CD4-positive, alpha-beta T cell treated with Interferon alpha-2 for 1 hour (primary cell): Measurements from ENCODE around the gene RNASE11.
"Not testable (repeated sequence)": the region's sequence is repeated elsewhere in the genome, so short reads cannot be mapped to it uniquely, and the experiment has no call there.

Experiments
- DNase-seq, 2 donors: peaks; one replicate each; pipeline ENCODE4 v3.0.0-alpha.2; 2020 to 2022

RNASE11 gene

DNA sequence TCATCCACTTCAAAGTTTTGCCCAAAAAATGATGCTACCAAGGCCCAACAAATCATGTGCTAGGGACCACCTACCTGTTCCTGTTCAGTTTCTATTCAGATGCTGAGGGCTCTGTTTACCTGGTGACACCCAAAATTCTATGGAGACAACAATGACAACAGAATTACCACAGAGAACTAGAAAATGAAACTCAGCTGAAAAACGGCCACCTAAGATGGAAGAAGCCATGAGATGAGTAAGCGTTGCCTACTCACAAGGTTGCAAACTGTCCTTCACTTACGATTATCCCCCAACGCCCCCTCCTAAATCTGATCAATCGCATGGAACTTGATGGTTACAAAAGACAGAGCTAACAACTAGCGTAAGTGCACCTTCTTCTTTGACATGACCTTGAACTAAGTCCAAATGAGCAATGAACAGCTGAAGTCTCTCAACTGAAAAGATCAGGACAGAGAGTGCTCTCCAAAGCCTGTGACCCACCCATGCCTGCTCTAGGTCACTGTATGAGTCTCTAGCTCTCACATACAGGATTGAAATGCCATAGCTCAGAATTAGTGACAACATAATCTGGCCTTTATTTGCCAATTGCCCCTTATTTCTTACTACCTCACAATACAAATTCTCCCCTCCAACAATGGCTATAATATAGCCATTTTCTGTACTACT lies at the start of gene RNASE11:
RNASE11 (minus strand) TSS at position 513 of the 666 bp plus-strand sequence.
- no peak for DNase-seq

DNA sequence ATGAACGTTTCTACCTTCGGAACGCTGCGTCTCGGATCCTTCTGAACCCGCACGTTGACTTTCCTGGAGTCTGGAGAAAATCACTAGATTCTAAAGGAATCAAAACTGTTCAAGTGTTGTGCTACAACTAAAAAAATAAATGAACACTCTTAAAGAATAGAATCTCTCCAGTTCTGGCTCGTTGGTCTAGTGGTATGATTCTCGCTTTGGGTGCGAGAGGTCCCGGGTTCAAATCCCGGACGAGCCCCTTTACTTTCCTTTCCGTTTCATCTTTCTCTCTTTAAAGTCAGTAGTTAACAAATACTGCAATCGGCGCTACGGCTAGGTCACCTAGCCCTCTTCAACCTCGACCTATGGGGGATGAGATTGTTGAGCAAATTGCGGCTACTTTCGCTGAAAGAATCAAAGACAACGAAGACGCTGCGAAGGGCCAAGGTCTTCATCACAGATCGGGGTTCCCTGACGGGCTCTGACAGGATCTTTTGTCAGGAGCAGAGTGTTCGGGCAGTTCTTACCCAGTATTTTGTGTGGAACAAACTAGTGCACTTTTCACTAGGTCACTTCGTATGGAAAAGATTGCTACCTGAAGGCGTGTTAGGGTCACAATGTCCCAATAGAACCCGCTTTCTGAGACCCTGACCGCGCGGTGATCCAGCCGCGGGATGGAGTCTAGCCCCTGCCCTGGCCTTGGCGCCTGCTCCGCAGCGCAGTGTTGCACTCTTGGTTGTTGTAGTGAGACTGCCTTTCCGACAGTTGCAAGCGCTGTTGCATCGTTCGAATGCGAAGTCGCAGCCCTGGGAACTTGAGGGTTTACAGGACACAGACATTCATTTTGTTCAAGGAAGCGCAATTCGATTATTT lies 45.3 kb upstream of the RNASE11 start:
- peak; percentile 65 to 85 for DNase-seq

DNA sequence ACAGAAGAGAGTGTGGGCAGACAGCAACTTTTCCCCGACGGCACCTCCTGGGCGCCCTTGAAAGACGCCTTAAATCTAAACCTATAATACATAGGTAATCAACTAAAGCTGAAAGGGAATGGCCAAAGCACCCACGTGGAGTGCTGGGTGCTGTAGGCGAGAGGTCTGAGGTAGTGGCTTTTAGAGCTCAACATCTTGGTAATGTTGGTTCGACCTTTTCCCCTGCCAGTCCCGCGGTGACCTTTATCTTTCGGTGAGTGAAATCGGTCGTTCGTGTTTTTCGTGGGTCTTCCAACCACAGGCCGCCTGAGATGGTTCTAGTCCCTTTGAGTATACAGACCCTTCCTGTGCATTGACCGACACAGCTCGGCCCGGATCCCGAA lies 44.6 kb upstream of the RNASE11 start:
- no peak for DNase-seq

DNA sequence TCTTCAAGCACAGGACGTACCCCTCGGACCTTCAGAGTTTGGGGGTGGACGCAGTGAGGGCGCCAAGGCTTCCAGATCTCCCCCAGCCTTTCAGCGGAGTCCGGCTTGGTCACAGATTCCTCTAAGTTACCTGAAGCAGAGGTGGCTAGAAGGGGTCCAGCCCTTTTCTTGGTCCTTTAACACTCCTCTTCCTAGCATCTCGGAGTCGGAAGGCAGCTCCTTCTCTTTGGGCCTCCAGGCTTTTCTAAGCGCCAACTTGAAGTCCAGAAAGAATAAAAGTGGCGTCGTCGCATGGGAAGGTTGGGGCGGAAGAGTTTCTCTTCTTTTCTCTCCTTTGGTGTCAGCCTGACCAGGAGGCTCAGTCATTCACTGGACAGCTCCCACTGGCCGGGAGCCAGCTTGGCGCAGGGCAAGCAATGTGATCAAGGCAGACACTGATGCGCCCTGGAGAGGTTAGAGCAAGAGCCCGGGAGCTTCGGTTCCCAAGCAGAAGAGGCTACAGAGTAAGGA lies 44.1 kb upstream of the RNASE11 start:
- no peak for DNase-seq

DNA sequence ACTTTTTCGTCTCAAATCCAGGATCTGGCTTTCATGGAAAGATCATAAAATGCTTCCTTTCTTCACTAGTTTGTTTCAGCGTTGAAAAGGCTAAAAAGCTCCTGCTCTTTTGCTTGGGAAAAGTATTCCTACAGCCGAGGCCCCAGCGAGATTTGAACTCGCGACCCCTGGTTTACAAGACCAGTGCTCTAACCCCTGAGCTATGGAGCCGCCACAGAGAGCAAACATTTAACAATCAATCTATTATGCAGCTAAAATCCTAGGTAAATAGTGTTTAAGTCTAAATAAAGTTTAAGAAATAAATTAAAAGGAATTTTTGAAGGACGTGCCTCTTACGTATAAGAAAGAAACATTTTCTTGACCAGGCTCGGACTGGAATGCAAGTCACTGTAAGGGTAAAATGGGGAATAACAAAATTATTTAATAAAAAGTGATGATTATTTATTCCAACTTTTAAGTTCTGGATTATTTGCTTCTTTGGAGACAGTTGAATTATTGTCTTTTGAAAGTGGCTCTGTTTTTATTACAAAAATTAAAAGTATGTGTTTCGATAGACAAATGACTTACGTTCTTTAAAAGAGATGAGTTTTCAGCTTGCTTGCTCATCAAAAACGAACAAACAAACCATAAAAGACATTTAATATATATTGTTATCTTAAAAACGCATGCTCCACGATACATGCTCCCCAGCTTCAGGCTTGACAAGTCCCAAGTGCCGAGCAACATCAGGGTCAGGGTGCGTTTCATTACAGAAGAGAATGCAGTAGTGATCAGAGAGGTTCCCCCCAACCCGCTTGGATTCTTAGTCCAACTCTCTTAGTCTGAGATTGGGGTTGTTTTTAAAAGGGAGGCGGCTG lies 43.5 kb upstream of the RNASE11 start:
- peak; percentile 48 to 79 for DNase-seq

DNA sequence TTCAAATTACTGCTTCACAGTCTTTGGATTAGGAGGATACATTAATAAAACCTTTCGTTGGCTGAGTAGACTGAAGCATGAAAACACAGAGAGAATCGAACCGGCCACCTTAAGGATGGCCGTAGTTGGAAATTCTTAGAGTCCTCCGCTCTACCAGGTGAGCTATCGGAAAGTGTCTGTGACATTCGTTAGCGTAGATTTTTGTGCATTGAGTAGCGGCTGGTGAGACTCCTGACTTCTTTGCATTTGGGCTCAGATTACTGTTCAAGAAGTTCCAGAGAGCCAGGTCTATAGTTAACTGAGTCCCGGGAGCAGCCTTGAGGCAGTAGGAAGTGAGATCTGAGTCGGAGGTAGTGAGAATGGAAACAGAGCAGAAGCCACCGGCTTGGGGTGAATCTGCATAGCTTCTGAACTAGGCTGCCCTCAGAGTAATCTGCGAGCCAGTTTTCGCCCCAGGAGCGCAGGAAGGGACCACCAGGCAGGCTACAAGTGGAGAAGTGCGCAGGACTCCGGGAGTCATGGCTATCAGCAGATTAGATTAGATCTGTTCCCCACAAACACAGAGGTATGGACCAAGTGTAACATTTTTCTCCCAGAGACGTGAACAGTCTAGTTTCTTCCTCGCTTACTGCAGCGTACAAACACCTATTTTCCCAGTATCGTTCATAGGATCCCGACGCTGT lies 42.7 kb upstream of the RNASE11 start:
- DNase-seq = peak; percentile 52 to 68

DNA sequence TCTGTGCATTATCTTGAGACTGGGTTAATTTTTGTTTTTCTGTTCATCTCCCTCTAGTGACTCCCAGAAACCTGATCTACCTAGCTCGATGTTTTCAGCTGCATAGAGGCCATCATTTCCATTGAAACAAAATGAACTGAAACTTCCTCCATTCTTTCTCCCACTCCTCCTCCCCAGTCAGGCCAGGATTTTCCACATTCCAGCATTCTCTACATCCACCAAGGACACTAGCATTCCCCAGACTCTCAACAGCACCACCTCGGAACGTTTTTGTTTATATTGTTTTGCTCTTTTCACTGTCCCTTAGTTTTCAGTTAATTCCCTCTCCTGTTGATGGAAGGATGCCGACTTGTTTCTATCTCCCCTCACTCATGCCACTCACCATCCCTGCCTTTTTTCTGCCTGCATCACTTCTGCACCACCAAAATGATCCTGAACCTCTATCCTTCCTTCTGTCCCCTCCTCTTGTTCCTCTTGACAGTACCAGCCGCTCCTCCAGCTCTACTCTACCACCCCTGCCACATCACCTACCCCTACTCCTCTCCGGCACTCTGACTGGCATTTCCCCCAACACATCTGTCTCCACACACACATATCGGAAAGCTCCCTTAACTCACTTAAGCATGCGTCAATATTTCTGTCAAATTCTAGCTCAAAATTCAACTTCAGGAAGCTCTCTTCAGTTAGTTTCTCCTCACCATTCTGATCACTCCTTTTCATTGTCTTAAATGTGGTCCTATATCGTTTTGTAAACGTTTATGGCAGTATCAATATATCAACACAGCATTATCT lies 40.5 kb upstream of the RNASE11 start:
- DNase-seq = no peak

DNA sequence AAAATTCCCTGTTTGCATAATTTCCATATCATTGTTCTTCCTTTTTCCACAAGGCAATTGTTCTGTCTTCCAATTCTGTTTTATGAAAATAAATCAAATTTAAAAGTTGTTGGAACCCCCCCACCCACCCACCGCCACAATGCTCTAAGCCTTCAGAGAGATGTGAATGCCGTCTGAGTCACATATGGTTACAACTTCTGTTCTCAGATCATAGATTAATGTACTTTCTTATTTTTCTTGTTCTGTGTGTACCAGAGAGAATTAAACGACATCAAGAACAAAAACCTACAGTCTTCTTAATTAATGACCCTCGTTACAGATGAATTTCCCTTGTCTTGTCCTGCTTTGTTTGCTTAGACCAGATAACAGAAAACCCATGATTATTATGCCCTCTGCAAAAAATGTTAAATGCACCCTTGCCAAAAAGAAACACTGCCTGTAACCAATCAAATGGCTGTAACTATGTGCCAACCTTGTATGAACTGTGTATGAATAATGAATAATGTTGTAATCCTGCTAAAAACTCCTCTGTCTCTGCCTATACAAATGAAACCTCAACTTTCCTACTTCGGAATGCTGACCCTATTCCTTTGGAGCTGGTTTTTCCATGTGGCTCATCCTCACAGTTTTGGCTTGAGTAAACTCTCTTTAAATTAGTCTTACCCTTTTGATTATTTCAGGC lies 39.7 kb upstream of the RNASE11 start:
- DNase-seq = no peak

DNA sequence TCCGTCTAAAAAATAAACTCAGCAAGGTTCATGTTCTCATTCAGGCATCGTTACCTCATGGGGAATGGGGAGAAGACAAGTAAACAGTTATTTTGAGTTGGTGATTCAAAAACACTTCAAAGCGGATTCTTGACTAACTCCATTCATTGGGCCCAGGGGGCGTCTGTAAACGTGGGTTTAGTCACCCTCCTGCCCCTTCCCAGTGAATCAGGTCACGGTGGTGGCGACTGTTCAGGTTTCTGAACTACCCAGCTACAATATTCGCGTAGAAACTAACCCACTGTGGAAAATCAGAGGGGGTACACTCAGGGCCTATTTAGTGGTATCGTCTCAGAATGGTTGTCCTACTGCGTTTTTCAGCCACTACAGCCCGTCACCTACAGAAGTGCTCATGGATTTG lies 38.5 kb upstream of the RNASE11 start:
- DNase-seq = no peak

DNA sequence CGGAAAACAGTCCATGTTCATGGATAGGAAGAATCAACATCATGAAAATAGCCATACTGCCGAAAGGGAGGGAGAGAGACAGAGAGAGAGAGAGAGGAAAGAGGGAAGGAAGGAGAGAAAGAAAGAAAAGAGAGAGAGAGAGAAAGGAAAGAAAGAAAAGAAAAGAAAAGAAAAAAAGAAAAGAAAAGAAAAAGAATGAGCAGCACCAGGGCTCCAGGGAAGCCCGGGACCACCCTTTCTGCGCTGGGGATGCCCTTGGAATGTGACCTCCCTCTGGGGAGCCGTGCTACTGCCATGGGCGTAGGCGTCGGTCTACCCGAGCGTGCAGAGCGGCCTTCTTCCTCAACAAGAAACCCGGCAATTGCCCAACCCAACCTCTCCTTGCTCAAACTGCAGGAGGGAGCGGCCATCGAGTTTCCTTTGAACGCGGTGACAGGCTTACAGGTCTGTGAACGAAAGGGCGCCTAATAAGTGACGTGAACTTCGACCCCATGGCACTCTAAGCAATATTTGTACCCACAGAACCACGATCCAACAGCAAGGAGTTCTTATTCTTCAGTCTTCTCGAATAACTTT lies 36.8 kb upstream of the RNASE11 start:
- peak; percentile 66 for DNase-seq

DNA sequence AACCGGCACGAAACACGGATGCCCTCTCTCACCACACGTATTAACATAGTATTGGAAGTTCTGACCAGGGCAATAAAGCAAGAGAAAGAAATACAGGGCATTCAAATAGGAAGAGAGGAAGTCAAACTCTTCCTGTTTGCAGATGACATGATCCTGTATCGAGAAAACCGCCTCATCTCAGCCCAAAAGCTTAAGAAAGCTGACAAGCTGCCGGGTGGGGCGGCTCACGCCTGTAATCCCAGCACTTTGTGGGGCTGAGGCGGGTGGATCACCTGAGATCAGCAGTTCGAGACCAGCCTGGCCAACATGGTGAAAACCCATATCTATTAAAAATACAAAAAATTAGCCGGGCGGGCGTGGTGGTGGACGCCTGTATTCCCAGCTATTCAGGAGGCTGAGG lies 36.0 kb upstream of the RNASE11 start:
- no peak for DNase-seq

DNA sequence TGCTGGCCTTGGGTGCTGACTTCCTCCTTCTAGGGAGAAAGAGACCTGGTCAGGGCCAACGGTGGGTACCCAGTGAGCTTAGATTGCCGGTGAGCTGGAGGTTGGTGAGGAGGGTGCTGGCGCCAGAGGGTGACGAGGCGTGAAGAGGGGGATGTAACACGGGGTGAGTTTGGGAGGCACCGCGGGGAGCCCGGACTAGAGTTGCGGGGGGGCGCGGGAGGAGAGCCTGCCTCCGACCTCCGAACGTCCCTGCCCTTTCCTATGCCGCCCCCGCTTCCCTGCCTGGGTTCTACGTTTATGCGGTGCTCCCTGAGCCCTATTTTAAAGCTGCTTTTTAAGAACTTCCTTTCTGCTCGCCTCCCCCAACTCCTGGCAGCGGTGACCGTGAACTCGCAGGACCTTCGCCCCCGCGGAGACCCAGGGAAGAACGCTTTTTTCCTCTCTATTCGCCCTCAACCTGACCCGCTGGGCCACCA lies 35.1 kb upstream of the RNASE11 start:
- DNase-seq = no peak

DNA sequence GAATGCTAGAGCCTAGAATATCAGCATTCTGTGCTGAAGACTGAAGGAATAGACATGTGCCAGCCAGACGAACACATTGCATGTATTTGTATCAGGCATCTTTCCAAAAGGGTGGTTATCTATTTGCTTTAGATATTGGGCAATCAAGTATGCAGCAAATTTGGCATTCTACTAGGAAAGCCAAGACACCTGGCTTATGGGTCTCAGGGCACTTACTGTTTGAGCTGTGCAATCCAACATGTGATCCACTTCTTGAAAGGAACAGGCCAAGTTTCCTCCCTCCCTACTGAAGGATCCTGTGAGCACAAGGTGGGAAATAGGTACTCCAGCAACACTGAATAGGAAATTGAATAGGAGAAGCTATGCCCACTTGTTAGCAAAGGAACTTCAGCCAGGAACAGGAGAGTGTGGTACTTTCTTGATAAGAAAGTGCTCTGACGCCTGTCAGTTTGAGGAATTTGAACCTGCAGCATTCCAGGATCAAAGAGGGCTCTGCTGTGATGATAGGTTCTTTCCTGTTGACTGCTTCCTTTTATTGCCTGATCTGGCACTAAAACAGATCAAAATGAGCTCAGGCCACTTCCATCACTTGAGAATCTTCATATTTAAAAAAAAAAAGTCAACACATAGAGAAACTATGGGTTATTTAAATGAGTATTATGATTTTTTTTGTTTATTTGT lies 33.1 kb upstream of the RNASE11 start:
- DNase-seq = no peak

DNA sequence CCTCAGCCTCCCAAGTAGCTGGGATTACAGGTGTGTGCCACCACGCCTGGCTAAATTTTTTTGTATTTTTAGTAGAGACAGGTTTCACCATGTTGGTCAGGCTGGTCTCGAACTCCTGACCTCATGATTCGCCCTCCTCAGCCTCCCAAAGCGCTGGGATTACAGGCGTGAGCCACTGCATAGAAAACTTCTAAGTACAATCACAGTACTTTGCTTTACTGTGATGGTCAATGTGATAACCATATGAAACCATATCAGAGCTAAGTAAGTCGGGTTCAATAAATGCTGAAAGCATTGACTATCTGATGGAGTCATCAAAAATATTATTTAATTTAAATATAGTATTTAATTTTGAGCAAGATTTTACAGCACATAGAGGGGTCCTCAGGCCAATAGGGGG lies 31.9 kb upstream of the RNASE11 start:
- not testable (repeated sequence) for DNase-seq

DNA sequence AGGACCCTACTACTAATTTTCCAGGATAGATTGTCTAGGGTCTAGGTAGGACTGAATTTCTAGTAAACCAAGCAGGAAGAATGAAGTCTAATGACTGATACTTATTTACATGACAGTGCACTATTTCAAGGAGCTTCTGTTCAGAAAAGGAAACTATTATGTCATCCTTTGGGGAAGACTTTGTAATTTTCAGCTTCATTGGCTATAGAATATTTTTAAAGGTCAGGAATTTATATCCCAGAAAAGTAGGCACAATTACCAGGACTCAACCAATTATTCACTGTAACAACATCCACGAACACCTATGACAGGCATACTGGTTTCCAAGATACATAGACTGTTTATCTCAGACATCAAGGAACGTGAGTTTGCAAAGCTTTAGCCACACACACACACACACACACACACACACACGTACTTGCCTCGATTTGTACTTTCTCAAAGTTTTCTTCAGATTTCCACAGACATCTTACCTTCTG lies 30.5 kb upstream of the RNASE11 start:
- DNase-seq = no peak

DNA sequence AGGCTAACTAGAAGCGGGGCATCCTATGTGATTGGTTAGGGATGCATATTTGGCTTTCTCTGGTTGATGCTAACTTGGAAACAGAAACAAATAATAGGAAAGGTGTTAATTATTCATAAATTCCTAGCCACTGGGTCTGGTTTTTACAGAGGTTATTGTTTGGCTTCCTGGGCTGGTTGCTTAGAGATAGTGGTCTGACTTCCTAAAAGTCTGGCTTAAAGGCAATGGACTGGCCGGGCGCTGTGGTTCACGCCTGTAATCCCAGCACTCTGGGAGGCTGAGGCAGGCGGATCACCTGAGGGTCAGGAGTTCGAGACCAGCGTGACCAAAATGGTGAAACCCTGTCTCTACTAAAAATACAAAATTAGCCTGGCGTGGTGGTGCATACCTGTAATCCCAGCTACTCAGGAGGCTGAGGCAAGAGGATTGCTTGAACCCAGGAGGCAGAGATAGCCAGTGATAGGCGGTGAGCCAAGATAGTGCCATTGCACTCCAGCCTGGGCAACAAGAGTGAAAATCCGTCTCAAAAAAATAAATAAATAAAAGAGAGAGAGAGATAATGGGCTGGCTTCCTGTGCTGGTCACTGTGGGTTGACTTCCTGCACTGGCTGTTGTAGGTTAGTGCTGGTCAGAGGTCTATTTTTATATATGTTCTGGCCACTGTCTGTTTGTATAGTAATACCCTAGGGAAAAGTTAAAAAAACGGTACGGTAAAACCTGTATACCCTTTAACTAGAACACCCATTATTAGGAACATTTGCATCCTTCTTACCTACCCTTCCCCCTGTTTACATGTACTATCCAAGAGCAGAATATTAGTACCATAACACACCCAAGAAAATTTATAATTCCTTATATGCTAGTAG lies 29.6 kb upstream of the RNASE11 start:
- no peak for DNase-seq

DNA sequence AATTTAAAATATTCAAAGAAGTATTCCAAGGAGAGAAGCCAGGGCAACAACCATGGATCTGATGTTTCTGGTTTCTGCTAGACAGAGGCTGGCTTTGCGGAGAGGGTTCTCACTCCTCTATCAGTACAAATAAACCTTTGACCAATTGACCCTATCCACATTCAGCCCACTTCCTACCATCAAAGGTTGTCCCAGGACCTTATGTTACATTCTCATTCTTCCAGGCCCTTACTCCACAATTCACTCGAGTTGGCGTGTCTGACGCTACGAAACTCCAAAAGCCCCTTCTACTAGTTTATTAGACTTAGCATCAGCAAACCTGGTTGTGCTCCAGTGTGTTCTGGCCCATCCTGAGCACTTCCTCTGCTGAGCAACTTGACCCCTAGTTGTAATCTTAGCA lies 28.2 kb upstream of the RNASE11 start:
- no peak for DNase-seq

DNA sequence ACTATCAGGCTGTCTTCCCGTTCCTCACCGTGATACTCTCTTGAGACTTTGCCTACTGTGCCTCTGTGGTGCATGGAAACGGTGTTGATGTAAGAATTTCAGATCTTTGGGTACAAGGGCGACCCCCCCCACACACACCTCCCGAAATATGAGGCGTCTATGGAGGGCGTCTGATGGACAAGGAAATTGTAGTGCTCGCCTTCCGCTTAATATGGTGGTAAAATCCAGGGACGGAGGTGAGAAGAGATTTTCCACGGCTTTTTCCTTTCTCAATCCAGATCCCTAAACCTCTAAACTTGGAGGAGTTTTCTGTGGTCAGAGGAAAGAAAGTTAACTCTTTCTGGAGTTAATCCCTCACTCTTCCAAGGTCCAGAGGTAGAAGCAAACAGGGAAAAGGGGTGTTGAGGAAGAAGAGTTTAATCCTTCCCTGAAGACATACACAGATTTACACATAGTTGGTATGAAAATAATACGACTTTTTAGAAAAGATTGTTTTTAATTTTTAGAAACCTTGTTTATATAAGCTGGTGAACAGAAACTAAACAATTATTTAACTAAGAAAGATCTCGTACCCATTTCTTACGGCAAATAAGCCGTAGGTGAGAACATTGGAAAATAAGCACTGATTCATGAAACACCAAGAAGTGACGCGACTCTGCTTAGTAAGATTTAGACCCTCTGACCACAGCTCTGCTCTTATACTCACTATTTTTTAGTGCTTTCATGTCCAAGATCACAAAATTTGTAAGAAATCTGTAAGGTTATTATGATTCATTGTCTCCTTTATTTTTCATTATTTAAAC lies 26.4 kb upstream of the RNASE11 start:
- DNase-seq = peak in 1 of 2 donors; percentile 33
